DMS79 treated with DMSO at 0.1 percent for 48 hours (cell line): ENCODE measurements around the gene MPZL3.
"Not testable (repeated sequence)": the region's sequence is repeated elsewhere in the genome, so short reads cannot be mapped to it uniquely, and the experiment has no call there.

Experiments
- DNase-seq: peaks from one replicate; lab custom pipeline; 2025; lab: John Stamatoyannopoulos, UW

The MPZL3 gene

DNA sequence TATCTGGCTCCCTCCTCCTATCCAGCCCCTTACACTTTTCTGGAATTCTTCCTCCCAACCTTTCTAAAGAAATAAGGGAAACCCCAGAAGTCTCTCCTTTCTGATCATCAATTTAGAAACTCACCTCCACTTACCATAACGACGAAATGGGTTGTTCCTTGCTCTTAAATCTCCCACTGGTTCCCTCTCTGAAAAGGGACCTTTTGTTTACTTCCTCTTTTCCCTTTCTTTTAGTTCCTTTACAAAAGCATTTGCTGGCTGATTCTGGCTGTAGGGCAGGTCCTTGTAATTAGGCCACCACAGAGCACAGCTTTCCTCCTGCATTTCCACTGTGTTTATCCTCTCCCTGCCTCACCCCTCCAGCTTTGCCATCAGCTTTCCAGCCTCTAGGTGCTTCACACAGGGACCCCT, 39.4 kb downstream of the MPZL3 start:
- DNase-seq: no peak

DNA sequence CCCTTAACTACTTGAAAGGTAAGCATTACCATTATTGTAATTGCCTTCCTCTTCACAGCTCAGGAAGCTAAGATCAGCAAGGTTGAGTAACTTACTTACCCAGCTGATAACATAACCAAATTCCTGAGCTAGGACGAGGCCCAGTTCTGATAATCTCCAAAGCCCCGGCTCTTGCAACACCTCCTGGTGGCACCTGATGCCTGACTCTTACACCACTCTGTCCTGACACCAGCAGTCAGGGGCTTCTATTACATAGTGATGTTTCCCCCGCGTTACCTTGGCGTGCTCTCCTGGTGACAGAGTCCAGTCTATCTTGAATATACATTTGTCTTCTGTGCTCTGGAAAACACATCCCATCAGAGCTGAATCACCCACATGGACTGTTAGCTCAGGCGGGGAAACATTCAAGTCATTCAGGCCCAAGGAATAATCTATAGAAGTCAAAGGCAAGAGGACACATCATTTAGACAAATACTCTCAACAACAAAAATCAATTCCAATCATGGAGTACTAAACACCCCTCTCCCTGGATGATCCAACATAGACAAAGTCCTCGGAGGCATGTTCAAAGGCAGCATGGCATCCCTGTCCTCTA, 39.9 kb downstream of the MPZL3 start:
- no peak for DNase-seq

DNA sequence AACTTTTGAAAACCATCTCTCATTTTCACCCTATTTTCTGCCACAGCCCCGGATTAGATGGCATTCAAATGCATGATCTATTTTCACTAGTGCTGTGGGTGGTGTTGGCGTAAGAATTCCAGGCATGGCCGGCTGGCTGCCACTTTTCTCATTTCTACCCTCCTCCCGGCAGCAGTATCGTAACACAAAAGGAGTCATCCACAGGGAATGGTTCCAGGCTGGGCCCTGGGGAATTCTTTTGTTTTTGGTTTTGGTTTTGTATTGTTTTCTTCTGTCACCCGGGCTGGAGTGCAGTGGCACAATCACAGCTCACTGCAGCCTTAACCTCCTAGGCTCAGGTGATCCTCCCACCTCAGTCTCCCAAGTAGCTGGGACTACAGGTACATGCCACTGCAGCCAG, 41.2 kb downstream of the MPZL3 start:
- DNase-seq: no peak

DNA sequence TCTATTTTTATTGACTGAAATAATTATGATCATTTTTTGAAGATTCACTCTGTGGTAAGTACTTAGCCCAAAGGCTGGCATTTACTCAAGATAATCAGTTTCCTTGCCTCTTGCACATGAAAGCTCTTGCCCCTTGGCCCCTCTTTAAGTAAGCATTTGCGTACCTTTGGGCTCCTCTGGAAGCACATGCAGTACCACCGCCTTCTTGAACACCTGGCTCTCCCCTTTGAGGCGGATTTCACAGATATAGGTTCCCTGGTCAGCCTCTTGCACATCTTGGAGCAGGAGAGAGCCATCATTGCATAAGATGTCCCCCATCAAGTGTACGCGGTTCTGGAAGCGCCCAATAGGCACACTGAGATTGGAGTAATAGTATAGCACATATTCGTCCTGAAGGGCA, 41.8 kb downstream of the MPZL3 start:
- no peak for DNase-seq

DNA sequence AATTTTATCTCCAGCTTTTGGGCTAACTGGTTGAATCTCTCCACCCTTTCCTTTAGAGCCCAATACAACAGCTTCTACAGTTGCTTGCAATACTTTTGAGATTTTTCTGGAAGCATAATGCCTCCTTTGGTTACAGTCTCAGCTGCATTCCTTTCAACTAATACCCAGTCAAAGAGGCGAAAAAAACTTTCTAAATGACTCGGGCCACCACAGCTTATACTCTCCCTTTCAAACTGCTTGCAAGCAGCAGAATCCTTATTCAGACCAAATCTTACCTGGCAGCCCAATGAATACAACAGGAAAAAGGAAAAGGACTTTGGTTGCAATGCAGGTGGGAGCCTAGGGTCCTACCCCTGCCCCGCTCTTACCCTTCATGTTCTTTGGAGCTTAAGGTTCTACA, 43.1 kb downstream of the MPZL3 start:
- no peak for DNase-seq

DNA sequence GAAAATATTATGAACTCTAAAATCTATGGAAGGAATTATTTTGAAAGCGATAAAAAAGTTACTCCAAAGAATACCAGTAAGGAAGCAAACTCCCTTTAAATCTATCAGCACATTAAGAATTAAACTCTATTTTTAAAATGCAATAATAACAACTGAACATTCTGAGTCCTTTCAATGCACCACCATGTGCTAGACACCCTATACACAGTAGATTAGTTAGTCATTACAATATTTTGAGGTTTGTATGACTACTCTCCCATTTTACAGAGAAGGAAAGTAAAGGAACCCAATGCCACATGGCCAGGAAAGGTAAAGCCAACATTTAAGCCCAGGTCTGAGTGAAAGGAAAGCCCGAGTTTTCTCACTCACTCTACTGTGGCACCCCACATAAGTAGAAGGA, 45.1 kb downstream of the MPZL3 start:
- DNase-seq: no peak

DNA sequence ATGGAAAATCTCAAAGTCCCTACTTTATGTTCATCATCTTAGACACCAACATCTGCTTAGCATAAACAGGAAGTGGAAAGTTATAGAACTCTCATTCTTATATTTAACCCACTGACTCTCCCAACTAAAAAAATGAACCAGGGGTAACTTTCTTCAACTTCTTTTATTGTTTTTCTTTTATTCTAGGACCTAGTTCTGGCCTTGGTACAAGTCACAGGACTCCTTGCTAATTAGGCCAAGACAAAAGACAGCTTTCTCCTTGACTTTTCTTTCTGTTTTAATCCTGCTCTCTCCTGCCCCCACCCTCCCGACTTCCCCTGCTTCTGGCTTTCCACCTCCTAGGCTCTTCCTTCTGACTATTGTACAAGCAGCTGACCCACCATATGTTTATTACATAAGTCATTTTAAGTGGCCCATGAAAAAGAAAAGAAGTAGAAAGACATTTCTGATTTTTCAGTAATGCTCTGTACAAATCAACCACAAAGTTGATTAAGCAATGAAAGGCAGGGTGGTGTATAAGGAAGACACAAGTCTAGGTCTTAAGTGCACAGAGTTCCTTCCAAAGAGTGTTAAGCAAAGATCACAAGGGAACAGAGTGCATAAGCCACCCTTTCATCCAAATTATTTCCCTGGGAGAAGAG, 45.7 kb downstream of the MPZL3 start:
- no peak for DNase-seq

DNA sequence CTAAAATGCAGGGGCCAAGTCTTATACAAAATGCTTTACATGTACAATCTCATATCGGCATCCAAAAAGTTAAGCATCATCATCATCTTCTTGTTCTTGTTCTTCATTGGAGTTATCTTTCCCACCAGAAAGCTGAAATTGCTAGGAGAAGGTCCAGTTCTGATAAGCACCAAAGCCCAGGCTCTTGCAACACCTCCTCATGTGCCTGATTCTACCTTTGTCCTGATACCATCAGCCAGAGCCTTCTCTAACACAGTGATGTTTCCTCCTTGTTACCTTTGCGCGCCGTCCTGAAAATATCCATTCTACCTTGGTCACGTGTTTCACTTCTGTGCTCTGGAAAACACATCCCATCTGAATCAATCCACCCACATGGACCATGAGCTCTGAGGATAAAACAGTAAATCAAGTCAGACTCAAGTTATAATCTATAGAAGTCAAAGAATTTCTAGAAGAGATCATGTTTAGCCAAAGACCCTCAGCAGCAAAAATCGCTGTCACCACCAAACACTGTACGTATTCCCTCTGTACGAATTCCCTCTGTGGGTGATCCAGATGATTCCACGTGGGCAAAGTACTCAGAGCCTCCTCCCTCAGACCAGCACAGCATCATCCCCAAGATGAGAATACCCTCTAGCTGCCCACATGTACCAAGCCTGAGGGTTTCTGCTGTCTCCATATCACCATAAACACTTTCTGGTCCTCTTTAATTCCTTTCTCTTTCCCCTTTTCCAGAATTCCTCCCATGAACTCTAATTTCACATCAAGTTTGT, 46.4 kb downstream of the MPZL3 start:
- DNase-seq: no peak

DNA sequence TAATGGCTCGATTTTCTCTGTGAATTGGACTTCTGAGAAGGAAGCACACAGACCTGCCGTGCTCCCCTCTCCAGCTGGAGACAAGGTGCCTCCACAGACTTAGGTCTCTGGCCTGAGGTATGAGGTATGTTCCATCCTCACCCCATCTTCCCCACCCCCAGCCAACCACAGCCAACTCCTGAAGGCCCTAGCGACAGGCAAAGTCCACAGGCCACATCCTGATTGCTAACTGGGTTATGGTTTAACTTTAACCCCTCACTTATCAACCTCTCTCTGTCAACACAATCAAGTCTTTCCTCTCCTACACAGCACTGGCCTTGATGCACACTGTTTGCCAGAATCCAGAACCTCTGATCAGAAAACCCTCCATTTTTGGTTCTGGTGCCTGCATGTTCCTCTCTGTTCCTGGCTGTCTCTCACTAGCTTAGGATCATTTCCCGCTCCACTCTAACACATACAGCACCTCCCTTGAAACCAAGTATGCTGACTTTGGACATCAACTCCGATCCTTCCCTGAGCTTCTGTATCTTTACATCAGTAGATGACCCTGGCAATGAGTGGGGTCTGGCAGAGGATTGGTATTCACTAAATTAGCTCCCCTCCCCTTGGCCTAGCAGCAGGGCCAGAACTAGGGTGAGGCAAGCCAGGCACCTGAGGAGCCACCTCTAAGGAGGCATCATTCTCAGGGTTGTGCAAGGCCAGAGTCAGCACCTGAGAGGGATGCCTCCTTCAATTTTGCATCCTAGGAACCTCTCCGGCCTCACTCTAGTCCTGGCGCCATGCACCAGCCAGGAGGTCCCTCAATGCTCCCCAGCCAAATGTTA, 49.4 kb downstream of the MPZL3 start:
- DNase-seq: no peak

DNA sequence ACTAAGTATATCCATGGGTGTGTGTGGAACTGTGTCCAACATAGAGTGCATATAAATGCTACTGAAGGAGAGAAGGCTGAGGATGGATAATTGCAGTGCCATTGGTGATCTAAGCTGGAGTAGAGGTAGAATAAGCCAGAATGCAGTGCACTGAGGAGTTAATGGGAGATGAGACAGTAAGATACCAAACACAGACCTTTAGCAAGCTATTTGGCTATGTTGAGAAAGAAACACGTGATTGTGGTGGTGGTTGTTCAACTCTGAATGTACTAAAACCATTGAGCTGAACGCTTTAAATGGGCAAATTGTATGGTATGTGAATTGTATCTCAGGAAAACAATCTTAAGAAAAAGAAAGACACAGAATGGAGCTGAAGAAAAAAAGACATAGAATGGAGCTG, 50.2 kb downstream of the MPZL3 start:
- no peak for DNase-seq

DNA sequence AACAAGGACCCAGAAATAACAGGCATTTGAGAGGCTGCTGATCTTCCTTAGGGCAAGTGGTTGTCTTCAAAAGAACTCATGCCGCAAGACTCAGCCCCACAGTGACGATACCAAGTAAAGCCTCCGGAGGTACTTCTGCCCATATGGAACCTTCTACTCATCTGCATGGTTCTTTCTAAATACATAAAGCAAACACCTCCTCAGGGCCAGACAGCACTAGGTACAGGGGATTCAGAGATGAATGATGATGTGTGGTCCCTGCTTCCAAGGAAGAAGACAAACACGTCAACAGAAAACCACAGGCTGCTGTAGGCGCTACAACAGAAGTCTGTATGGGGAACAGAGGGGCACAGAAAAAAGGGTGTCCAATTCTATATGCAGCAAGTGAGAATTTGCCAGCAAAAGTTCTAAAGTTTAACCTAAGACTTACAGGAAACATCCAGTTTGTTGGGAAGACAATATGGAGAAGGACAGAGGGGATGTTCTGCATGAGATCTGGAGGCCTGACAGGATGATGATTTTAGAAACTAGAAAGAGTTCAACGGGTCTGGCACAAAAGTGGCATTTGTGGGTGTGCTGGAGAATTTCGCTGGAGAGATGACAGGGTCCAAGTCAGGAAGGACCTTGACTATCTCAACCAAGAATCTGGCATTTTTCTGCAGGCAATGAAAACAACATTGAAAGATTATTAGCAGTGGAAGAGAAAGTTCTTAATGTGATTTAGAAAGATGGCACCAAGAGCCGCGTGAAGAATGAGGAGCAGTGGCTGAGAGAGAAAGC, 51.1 kb downstream of the MPZL3 start:
- no peak for DNase-seq

DNA sequence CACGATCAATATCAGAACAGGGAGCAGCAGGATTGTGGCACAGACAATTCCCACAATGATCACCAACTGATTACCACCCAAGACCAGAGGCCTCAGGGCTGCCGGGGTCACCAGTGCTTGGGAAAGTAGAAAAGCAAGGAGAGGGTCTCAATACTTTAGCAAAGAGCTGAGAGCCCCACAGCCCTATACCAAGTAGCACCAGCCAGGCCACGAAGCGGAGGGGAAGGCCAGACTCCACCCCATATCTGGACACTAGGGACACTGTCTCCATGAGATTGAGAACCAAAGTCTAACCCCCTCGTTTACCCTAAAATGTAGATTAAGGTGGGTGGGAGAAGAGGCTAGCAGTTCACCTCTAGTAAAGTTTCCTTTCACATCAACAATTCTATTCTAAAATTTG, 51.7 kb downstream of the MPZL3 start:
- DNase-seq: no peak

DNA sequence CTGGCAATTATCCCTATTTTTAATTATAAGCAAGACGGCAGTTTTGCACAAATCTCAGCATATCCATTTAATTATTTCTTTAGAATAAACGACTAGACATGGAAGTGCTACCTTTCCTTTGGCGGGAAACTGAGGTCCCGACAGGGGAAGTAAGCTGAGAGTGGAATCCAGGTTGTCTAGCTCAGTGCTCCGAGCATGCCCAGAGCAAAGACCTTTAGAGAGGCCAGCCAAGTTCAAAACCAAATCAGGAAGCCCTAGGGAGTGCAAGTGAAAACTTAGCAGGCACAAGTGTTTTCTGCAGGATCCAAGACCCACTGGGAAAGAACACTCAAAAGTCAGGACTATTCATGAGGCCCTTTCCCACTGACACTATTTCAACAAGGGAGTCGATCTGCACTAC, 53.0 kb downstream of the MPZL3 start:
- DNase-seq: no peak

DNA sequence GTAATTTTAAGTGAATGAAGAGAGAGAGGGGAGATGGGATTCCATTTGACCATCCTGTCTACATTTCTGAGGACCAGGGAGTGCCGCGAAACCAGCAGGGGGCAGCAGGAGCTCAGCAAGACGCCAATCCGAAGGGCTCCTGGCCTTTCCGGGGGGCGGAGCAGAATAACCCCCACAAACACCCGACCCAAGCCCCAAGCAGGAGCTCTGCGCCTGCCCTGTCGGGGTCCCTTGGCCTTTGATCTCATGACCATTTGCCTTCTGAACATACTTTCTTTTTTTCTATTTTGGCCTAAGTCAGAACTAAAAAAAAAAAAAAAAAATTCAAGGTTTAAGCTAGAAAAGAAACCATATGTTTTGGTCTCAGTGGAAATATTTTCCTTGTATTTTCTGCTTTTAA, 53.8 kb downstream of the MPZL3 start:
- DNase-seq: peak; percentile 62

DNA sequence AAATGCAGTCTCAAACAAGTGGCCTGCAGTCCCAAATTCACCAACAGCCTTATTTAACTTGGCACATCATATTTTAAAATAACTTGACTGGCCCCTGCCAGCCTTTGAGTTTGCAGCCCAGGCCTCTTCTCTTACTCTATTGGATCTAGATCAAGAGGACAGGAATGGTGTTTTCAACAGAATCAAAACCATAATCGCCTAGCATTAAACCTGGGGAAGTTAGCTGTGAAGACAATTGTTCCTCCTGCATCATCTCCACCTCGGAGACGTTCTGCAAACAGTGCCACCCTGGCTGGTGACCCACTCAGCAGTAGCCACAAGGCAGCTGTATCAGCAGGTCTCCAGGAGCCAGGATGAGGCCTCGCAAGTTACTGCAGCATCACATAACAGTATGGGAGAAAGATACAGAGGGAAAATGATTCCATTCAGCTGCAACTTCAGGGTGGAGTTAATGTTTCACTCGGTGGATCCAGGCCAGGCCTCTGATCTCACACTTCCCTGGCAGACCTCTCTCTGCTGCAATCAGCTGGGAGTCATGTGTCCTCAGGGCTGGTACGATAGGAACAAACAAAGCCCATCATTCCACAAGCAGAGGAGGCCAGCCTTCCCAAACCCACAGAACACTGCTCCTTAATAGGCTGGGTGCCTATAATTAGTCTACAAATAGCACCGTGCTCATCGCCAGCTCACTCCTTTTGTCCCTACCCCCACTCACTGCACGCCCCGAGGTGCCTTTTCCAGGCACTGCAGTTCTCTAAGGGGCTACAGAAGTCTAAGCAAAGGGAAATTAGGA, 57.1 kb downstream of the MPZL3 start:
- no peak for DNase-seq

DNA sequence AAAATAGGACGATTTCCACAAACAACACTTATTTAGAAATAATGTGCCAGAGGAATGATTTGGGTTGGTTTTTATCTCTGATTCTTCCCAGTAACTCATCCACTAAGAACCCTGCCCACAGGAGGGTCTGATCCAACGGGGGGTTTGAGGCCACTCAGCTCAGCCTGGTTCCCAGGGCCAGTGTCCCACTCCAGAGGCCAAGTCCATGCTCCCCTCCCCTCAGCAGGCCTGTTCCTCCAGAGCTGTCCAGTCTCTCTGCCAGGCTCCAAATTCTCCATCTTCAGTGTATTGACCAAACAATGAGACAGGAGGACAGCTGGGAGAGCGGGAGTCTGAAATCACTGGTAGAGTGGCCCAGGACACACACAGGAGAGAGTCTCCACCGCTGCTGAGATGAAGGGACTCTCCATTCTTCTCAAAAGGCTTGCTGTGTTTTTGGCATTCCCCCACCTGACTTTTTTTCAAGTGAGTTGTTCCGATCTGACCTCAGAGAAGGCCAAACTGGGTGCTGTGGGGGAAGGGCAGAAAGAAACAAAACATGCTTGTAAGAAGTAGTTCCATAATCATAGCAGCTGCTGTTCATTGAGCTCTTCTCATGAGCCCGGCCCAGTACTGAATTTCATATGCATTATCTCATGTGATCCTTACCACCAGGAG, 58.1 kb downstream of the MPZL3 start:
- DNase-seq: no peak

DNA sequence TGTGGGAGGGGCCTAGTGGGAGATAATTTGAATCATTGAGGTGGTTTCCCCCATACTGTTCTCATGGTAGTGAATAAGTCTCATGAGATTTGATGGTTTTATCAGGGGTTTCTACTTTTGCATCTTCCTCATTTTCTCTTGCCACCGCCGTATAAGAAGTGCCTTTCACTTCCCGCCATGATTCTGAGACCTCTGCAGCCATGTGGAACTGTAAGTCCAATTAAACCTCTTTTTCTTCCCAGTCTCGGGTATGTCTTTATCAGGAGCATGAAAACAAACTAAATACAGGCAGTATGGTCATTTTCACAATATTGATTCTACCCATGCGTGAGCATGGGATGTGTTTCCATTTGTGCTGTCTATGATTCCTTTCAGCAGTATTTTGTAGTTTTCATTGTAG, 59.3 kb downstream of the MPZL3 start:
- not testable (repeated sequence) for DNase-seq

DNA sequence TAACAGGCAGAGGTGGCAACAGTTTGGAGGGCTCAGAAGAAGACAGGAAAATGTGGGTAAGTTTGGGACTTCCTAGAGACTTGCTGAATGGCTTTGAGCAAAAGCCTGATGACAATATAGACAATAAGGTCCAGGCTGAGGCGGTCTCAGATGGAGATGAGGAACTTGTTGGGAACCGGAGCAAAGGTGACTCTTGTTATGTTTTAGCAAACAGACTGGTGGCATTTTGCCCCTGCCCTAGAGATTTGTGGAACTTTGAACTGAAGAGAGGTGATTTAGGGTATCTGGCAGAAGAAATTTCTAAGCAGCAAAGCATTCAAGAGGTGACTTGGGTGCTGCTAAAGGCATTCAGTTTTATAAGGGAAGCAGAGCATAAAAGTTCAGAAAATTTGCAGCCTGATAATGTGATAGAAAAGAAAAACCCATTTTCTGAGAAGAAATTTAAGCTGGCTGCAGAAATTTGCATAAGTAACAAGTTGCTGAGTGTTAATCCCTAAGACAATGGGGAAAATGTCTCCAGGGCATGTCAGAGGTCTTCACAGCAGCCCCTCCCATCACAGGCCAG, 61.1 kb downstream of the MPZL3 start:
- not testable (repeated sequence) for DNase-seq

DNA sequence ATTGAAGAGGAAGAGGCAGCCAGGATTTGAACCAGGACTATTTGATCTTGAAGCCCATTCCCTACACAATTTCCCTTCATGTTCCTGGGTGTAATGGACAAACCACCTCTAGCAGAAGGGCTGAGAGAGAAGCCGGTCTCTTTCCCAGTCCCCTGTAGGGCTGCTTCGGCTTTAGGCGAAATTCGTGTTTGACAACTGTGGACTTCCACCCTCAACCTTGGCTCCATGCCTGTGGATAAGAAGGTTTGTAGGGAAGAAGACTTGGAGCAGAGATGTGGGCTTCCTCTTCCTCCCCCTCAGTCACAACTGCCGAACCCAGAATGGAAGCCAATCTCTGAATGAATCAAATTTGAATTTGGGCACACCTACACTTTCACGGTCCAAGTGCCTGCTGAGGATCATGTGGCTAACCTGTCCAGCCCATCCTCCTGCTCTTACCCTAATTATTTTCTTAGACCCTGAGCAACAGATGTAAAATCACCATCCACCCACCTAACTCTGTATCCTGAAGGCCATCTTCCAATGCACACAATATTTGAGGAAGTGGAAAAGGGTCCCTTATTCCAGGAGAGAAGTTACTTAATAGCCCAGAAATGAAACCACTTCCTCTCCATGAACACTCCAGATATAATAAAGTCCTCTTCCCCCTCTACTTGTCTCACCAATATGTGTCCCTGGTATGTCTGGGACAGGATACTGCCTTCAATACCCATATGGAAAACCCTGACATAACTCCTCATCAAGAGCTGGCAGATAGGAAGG, 65.6 kb downstream of the MPZL3 start:
- DNase-seq: no peak
